ENCODE results near the gene FIBCD1. TPM values are rescaled to one million over a fixed set of nuclear protein-coding genes. Genes with fewer than 3 reads are reported as not detected.

The FIBCD1 gene
- polyA plus RNA-seq, 1 of the 3 experiments (the other 2 are of a cell fraction), result 1.3 TPM

GRCh38 chr9:130905125-130905901 lies 33.7 kb downstream of the FIBCD1 start:
- Histone ChIP-seq H3K9ac (no peak overlapping the region), H3K4me2 (no peak overlapping the region), H3K79me2 (ENCODE audit: insufficient read depth) (no peaks in the 10 kb centered on the region), H3K36me3 (replicated peaks in 1 of 2; ENCODE audit: control insufficient read depth in 1 of 2, insufficient read depth in 2 of 2, low read length in 1 of 2) (no peaks in the 10 kb centered on the region), H3K27me3 (ENCODE audit: insufficient read depth) (no peaks in the 10 kb centered on the region), H4K20me1 (ENCODE audit: insufficient read depth) (no peaks in the 10 kb centered on the region), H3K9me3 (no peaks in the 10 kb centered on the region), H3K9me2 (no peaks in the 10 kb centered on the region), H2AFZ (ENCODE audit: low read depth) (no peak overlapping the region), H3K27ac (ENCODE audit: low read depth in 2 of 2, low read length in 1 of 2) (no peak overlapping the region), H3K4me1 (ENCODE audit: control insufficient read depth in 1 of 2, insufficient read depth in 2 of 2, low read depth in 1 of 2, low read length in 1 of 2) (peaks cover 0 to 3% of the 10 kb centered on the region in 2 experiments; a peak in 1 of 4 replicates), H3K4me3 (ENCODE audit: low read depth in 2 of 2, low read length in 1 of 2) (no peak overlapping the region), H3F3A (replicated peaks; ENCODE audit: insufficient read depth) (no peaks in the 10 kb centered on the region)
- WGBS (ENCODE audit: low lambda C conversion rate), result 80% methylated on average over 23 of the region's 24 CpGs
- ChIA-PET CTCF (interaction anchor here (0.9 kb wide), 1 partner anchor 141 kb away, joined by 4 read pairs; no protein-coding TSS in a partner anchor), POLR2A (no interaction called here)
- TF ChIP-seq RCOR1 (IDR thresholded peaks at IDR 0.05; ENCODE audit: low read length) (no peak), MAX (IDR thresholded peaks at IDR 0.05; ENCODE audit: low read depth) (no peak), GABPA (IDR thresholded peaks at IDR 0.05; ENCODE audit: low read depth) (no peak), NFIC (IDR thresholded peaks at IDR 0.05; ENCODE audit: borderline replicate concordance) (no peak), IRF3 (IDR thresholded peaks at IDR 0.05; ENCODE audit: low read depth, low read length) (no peak), TAF1 (IDR thresholded peaks at IDR 0.05; ENCODE audit: borderline replicate concordance, low read depth, low read length) (no peak), SIN3A (IDR thresholded peaks at IDR 0.05; ENCODE audit: borderline replicate concordance, low read depth, low read length) (no peak), FOSL2 (IDR thresholded peaks at IDR 0.05; ENCODE audit: borderline replicate concordance, low read depth) (no peak), RFX5 (IDR thresholded peaks at IDR 0.05; ENCODE audit: low read length) (no peak), ZBTB33 (IDR thresholded peaks at IDR 0.05; ENCODE audit: borderline replicate concordance, low read depth) (no peak), EP300 (IDR thresholded peaks at IDR 0.05; ENCODE audit: borderline replicate concordance in 1 of 2, low read depth in 1 of 2, low read length in 1 of 2) (no peak), EZH2phosphoT487 (IDR thresholded peaks at IDR 0.05; ENCODE audit: borderline replicate concordance, low read depth) (no peak), NRF1 (IDR thresholded peaks at IDR 0.05; ENCODE audit: low read depth, low read length) (no peak)
- DNase-seq, result no peak
